GM21360 (cell line): ENCODE measurements around the gene CYP26B1.

ENCODE experiments used
- ATAC-seq: cut with Tn5 transposase; IDR thresholded peaks from one replicate; pipeline ENCODE4 v1.9.1; 2021; ENCODE audit warnings: mild to moderate bottlenecking, moderate library complexity; ENCODE audit not compliant: unreplicated experiment

Gene CYP26B1

GRCh38 chr2:72113847-72114692 lies 33.6 kb downstream of the CYP26B1 start:
- no peak for ATAC-seq

- no peak for ATAC-seq
These were observed 34.4 kb downstream of the CYP26B1 start for GRCh38 chr2:72112981-72113846.

- ATAC-seq, result no peak
These were observed 35.3 kb downstream of the CYP26B1 start for GRCh38 chr2:72112401-72112800.

GRCh38 chr2:72111061-72111460 lies 36.6 kb downstream of the CYP26B1 start:
- ATAC-seq, result no peak

GRCh38 chr2:72109904-72110303 lies 37.8 kb downstream of the CYP26B1 start:
- no peak for ATAC-seq

- no peak for ATAC-seq
These were observed 38.4 kb downstream of the CYP26B1 start for GRCh38 chr2:72109291-72109690.

GRCh38 chr2:72108121-72108520 lies 39.5 kb downstream of the CYP26B1 start:
- ATAC-seq, result no peak

GRCh38 chr2:72106978-72107377 lies 40.7 kb downstream of the CYP26B1 start:
- no peak for ATAC-seq

- no peak for ATAC-seq
These were observed 42.7 kb downstream of the CYP26B1 start for GRCh38 chr2:72104821-72105588.

GRCh38 chr2:72103690-72104089 lies 44.0 kb downstream of the CYP26B1 start:
- no peak for ATAC-seq

GRCh38 chr2:72103161-72103560 lies 44.5 kb downstream of the CYP26B1 start:
- ATAC-seq, result no peak

- no peak for ATAC-seq
These were observed 48.7 kb downstream of the CYP26B1 start for GRCh38 chr2:72098935-72099334.

- no peak for ATAC-seq
These were observed 50.4 kb downstream of the CYP26B1 start for GRCh38 chr2:72097276-72097675.

GRCh38 chr2:72096181-72096580 lies 51.5 kb downstream of the CYP26B1 start:
- no peak for ATAC-seq

GRCh38 chr2:72095364-72095763 lies 52.3 kb downstream of the CYP26B1 start:
- ATAC-seq, result no peak

- ATAC-seq, result no peak
These were observed 53.0 kb downstream of the CYP26B1 start for GRCh38 chr2:72094701-72095100.

- ATAC-seq, result no peak
These were observed 55.6 kb downstream of the CYP26B1 start for GRCh38 chr2:72092111-72092510.

- ATAC-seq, result no peak
These were observed 56.7 kb downstream of the CYP26B1 start for GRCh38 chr2:72090781-72091482.

GRCh38 chr2:72090271-72090720 lies 57.4 kb downstream of the CYP26B1 start:
- ATAC-seq, result no peak

GRCh38 chr2:72089537-72089936 lies 58.1 kb downstream of the CYP26B1 start:
- no peak for ATAC-seq
